ENCODE results near the gene TSPAN33. TPM values are rescaled to one million over a fixed set of nuclear protein-coding genes. Genes with fewer than 3 reads are reported as not detected.
A peak's percentile ranks its signal among the peaks of the same experiment; 100 is the strongest.

TSPAN33 gene
- total RNA-seq, 2 donors from 2014 or later: 6.3 to 14.1 TPM

- Histone ChIP-seq H3K4me1 (ENCODE audit: control insufficient read depth in 1 of 2, low read depth in 2 of 2) (no peaks in the 10 kb centered on the region), H3K27me3 (replicated peaks; ENCODE audit: insufficient read depth) (no peaks in the 10 kb centered on the region), H3K9me3 (no peaks in the 10 kb centered on the region), H3K27ac (no peak overlapping the region), H3K36me3 (no peaks in the 10 kb centered on the region), H3K4me3 (no peak overlapping the region)
- TF ChIP-seq, protein P1, sequence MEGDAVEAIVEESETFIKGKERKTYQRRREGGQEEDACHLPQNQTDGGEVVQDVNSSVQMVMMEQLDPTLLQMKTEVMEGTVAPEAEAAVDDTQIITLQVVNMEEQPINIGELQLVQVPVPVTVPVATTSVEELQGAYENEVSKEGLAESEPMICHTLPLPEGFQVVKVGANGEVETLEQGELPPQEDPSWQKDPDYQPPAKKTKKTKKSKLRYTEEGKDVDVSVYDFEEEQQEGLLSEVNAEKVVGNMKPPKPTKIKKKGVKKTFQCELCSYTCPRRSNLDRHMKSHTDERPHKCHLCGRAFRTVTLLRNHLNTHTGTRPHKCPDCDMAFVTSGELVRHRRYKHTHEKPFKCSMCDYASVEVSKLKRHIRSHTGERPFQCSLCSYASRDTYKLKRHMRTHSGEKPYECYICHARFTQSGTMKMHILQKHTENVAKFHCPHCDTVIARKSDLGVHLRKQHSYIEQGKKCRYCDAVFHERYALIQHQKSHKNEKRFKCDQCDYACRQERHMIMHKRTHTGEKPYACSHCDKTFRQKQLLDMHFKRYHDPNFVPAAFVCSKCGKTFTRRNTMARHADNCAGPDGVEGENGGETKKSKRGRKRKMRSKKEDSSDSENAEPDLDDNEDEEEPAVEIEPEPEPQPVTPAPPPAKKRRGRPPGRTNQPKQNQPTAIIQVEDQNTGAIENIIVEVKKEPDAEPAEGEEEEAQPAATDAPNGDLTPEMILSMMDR (IDR thresholded peaks at IDR 0.05): no peak
- ATAC-seq (ENCODE audit: insufficient number of reproducible peaks, low FRiP score, low read depth): no peak
- DNase-seq (ENCODE audit: low spot score): no peak
Observed at GRCh38 chr7:129136887-129137642, 7.4 kb upstream of the TSPAN33 start.

- no peak for DNase-seq (ENCODE audit: low spot score)
- ATAC-seq (ENCODE audit: insufficient number of reproducible peaks, low FRiP score, low read depth): no peak
- Histone ChIP-seq H3K4me1 (ENCODE audit: control insufficient read depth in 1 of 2, low read depth in 2 of 2) (peaks cover 4 to 11% of the 10 kb centered on the region in 2 donors), H3K4me3 (no peak overlapping the region), H3K9me3 (no peaks in the 10 kb centered on the region), H3K36me3 (no peaks in the 10 kb centered on the region), H3K27me3 (replicated peaks; ENCODE audit: insufficient read depth) (peaks cover 6% of the 10 kb centered on the region), H3K27ac (no peak overlapping the region)
- TF ChIP-seq, protein P1 (IDR thresholded peaks at IDR 0.05): no peak
Observed at GRCh38 chr7:129143724-129144094, 798 bp upstream of the TSPAN33 start.

DNA sequence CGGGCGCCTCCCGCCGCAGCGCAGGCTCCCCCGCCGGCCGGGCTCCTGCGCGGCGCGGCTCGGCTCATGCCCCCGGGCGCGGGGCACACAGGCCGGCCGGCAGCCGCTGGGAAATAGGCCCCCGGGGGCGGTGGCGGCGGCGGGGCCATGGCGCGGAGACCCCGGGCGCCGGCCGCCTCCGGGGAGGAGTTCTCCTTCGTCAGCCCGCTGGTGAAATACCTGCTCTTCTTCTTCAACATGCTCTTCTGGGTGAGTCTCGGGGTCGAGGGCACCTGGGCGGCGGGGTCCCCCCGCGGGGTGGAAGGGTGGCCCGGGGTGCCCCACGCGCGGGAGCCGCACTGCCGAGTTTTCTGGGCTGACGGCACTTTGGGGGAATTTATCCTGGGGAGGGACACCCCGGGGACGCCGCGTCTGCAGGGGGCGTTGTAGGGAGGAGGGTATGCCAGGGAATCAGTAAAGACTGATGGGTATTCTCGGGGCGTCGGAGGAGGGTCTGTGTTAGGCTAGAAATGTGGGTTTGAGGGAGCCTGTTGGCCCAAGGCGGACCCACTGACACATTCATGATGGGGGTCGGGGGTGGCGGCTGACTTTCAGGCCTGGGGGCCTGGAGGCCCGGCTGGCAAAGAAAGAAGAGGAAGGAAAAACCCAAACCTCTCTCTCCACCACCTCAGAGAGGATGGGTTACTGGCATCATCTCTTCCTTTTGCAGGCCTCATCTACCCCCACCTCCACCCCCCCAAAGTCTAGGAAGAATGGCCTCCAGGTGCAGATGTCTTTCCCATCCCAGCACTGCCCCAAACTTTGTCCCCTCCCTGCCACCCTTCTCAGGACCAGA, 544 bp downstream of the TSPAN33 start:
- no peak overlapping the region for H3K27ac ChIP-seq
- no peaks in the 10 kb centered on the region for H3K36me3 ChIP-seq
- peaks cover 4 to 11% of the 10 kb centered on the region in 2 donors for H3K4me1 ChIP-seq (ENCODE audit: control insufficient read depth in 1 of 2, low read depth in 2 of 2)
- TF ChIP-seq, protein P1 (IDR thresholded peaks at IDR 0.05): no peak
- ATAC-seq (ENCODE audit: insufficient number of reproducible peaks, low FRiP score, low read depth): no peak
- no peaks in the 10 kb centered on the region for H3K9me3 ChIP-seq
- peaks cover 6% of the 10 kb centered on the region for H3K27me3 ChIP-seq (replicated peaks; ENCODE audit: insufficient read depth)
- DNase-seq (ENCODE audit: low spot score): no peak
- H3K4me3 ChIP-seq: peak overlapping the region; percentile 76

GRCh38 chr7:129146237-129146979, 1.9 kb downstream of the TSPAN33 start:
- ATAC-seq (ENCODE audit: insufficient number of reproducible peaks, low FRiP score, low read depth) (no peak), DNase-seq (ENCODE audit: low spot score) (no peak)
- Histone ChIP-seq H3K27me3 (replicated peaks; ENCODE audit: insufficient read depth) (peaks cover 6% of the 10 kb centered on the region), H3K9me3 (no peaks in the 10 kb centered on the region), H3K27ac (no peak overlapping the region), H3K4me1 (ENCODE audit: control insufficient read depth in 1 of 2, low read depth in 2 of 2) (peaks cover 4 to 11% of the 10 kb centered on the region in 2 donors), H3K36me3 (no peaks in the 10 kb centered on the region), H3K4me3 (no peak overlapping the region)
- TF ChIP-seq, protein P1 (IDR thresholded peaks at IDR 0.05): no peak

DNA sequence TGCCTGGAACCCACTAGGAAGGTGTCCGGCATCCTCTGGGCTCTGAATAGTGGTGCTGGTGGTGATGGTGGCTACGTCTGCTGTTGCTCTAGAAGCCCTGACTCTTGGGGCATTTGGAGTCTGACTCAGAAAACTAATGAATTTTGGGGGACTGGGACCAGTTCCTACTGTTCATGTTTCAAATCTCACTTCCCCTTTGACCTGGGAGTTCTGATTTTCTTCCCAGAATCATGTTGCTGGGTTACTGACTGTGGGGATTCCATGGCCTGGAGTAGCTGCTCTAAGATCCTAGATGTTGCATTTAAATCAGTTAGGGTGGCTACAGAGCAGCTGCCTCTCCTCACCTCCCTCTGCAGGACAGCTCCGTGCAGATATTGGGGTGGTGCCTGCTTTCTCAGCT, 3.2 kb downstream of the TSPAN33 start:
- Histone ChIP-seq H3K9me3 (no peaks in the 10 kb centered on the region), H3K27ac (no peak overlapping the region), H3K4me3 (no peak overlapping the region), H3K4me1 (ENCODE audit: control insufficient read depth in 1 of 2, low read depth in 2 of 2) (peaks cover 4 to 11% of the 10 kb centered on the region in 2 donors), H3K36me3 (no peaks in the 10 kb centered on the region), H3K27me3 (replicated peaks; ENCODE audit: insufficient read depth) (peaks cover 6% of the 10 kb centered on the region)
- TF ChIP-seq, protein P1 (IDR thresholded peaks at IDR 0.05): no peak
- DNase-seq (ENCODE audit: low spot score) (no peak), ATAC-seq (ENCODE audit: insufficient number of reproducible peaks, low FRiP score, low read depth) (no peak)
